ENCODE measurements around the gene TSPAN4. TPM values are rescaled to one million over a fixed set of nuclear protein-coding genes. Genes with fewer than 3 reads are reported as not detected.
A peak's percentile ranks its signal among the peaks of the same experiment; 100 is the strongest.

Gene TSPAN4
- total RNA-seq, 2 experiments from 2014 or later, result 9.4 to 12.1 TPM

- intact Hi-C loops (cut with micrococcal nuclease; ENCODE audit: unreplicated experiment), result no loop called here
- DNase-seq (ENCODE audit: low spot score), result peak; percentile 92
Observed at GRCh38 chr11:819943-820649, 22.6 kb upstream of the TSPAN4 start.

GRCh38 chr11:820655-821511, 21.8 kb upstream of the TSPAN4 start:
- H3K79me2 ChIP-seq (ENCODE audit: insufficient read depth, low read depth, low read length), result no peaks in the 10 kb centered on the region
- no peak overlapping the region for H2AFZ ChIP-seq (ENCODE audit: low read length)
- intact Hi-C loops (cut with micrococcal nuclease; ENCODE audit: unreplicated experiment), result no loop called here
- H3K9me2 ChIP-seq (ENCODE audit: insufficient read depth, low read length), result no peaks in the 10 kb centered on the region
- peaks cover 17% of the 10 kb centered on the region for H3K4me1 ChIP-seq (ENCODE audit: insufficient read depth, low read length, poor library complexity, severe bottlenecking)
- no peaks in the 10 kb centered on the region for H3K9me3 ChIP-seq (ENCODE audit: low read length)
- no peaks in the 10 kb centered on the region for H4K20me1 ChIP-seq (ENCODE audit: insufficient read depth, low read length)
- BruUV-seq (replicated peaks), result no TSS peak
- ChIA-PET CTCF (ENCODE audit: unreplicated experiment) (no interaction called here), POLR2A (no interaction called here)
- TF ChIP-seq EZH2phosphoT487 (IDR thresholded peaks at IDR 0.05; ENCODE audit: borderline replicate concordance, low read depth, low read length), result no peak
- H3K4me2 ChIP-seq (ENCODE audit: low read length), result peak overlapping the region; percentile 97
- peak overlapping the region; percentile 76 for H3K4me3 ChIP-seq (ENCODE audit: low read depth, low read length, poor library complexity, severe bottlenecking)
- DNase-seq (ENCODE audit: low spot score), result no peak
- H3K36me3 ChIP-seq (ENCODE audit: insufficient read depth, low read length), result peaks cover 6% of the 10 kb centered on the region; the same call in 1 of the 2 replicates
- no peak overlapping the region for H3K27ac ChIP-seq (ENCODE audit: low read depth, low read length, poor library complexity, severe bottlenecking)

More at GRCh38 chr11:819943-820649, 22.6 kb upstream of the TSPAN4 start:
- no peaks in the 10 kb centered on the region for H4K20me1 ChIP-seq (ENCODE audit: insufficient read depth, low read length)
- CTCF ChIA-PET (ENCODE audit: unreplicated experiment), result interaction anchor here (0.6 kb wide), 1 partner anchor 96 kb away, joined by 3 read pairs; no protein-coding TSS in a partner anchor
- no peaks in the 10 kb centered on the region for H3K79me2 ChIP-seq (ENCODE audit: insufficient read depth, low read depth, low read length)
- no peaks in the 10 kb centered on the region for H3K9me2 ChIP-seq (ENCODE audit: insufficient read depth, low read length)
- TF ChIP-seq CTCF (conservative IDR thresholded peaks at IDR 0.05; ENCODE audit: low read length) (no peak), EZH2phosphoT487 (IDR thresholded peaks at IDR 0.05; ENCODE audit: borderline replicate concordance, low read depth, low read length) (no peak)
- H3K27ac ChIP-seq (ENCODE audit: low read depth, low read length, poor library complexity, severe bottlenecking), result peak overlapping the region; percentile 34
- no TSS peak for BruUV-seq (replicated peaks)
- 0 out of 2 replicates have a peak overlapping the region, but pooled peaks have one; percentile 14 for H2AFZ ChIP-seq (ENCODE audit: low read length)
- POLR2A ChIA-PET, result interaction anchor here (1.1 to 1.8 kb wide), 4 partner anchors 8 to 11 kb away, joined by 3 to 11 read pairs (median 4); partner anchors contain the start of genes CRACR2B and RPLP2
- H3K4me1 ChIP-seq (ENCODE audit: insufficient read depth, low read length, poor library complexity, severe bottlenecking), result peaks cover 17% of the 10 kb centered on the region
- H3K36me3 ChIP-seq (ENCODE audit: insufficient read depth, low read length), result peaks cover 14% of the 10 kb centered on the region; the same call in 1 of the 2 replicates
- H3K4me2 ChIP-seq (ENCODE audit: low read length), result peak overlapping the region; percentile 97
- H3K9me3 ChIP-seq (ENCODE audit: low read length), result no peaks in the 10 kb centered on the region
- peak overlapping the region; percentile 76 for H3K4me3 ChIP-seq (ENCODE audit: low read depth, low read length, poor library complexity, severe bottlenecking)

- Histone ChIP-seq H3K4me1 (ENCODE audit: insufficient read depth, low read length, poor library complexity, severe bottlenecking) (peaks cover 21% of the 10 kb centered on the region), H3K27ac (ENCODE audit: low read depth, low read length, poor library complexity, severe bottlenecking) (no peak overlapping the region), H3K9me2 (ENCODE audit: insufficient read depth, low read length) (no peaks in the 10 kb centered on the region), H4K20me1 (ENCODE audit: insufficient read depth, low read length) (no peaks in the 10 kb centered on the region), H3K79me2 (ENCODE audit: insufficient read depth, low read depth, low read length) (no peaks in the 10 kb centered on the region), H2AFZ (ENCODE audit: low read length) (no peak overlapping the region), H3K9me3 (ENCODE audit: low read length) (no peaks in the 10 kb centered on the region), H3K36me3 (ENCODE audit: insufficient read depth, low read length) (no peaks in the 10 kb centered on the region), H3K4me3 (ENCODE audit: low read depth, low read length, poor library complexity, severe bottlenecking) (no peak overlapping the region), H3K4me2 (ENCODE audit: low read length) (no peak overlapping the region)
- DNase-seq (ENCODE audit: low spot score), result no peak
- ChIA-PET POLR2A (interaction anchor here (0.5 kb wide), 1 partner anchor 23 kb away, joined by 3 read pairs; no protein-coding TSS in a partner anchor), CTCF (ENCODE audit: unreplicated experiment) (no interaction called here)
- no TSS peak for BruUV-seq (replicated peaks)
- TF ChIP-seq EZH2phosphoT487 (IDR thresholded peaks at IDR 0.05; ENCODE audit: borderline replicate concordance, low read depth, low read length) (no peak), CTCF (conservative IDR thresholded peaks at IDR 0.05; ENCODE audit: low read length) (no peak)
- intact Hi-C loops (cut with micrococcal nuclease; ENCODE audit: unreplicated experiment), result no loop called here
Observed at GRCh38 chr11:821512-822371, 20.9 kb upstream of the TSPAN4 start.

Measured in OCI-LY7 (cell line).